Measurements from ENCODE around the gene KRT32.
"Not testable (repeated sequence)": the region's sequence is repeated elsewhere in the genome, so short reads cannot be mapped to it uniquely, and the experiment has no call there.

Gene KRT32

GRCh38 chr17:41424111-41424635 is 43.0 kb downstream of the KRT32 start, which contains the start of gene KRT37:
KRT37 (minus strand) TSS chr17:41424585; CDS start chr17:41424523, 62 bp downstream.
- TF ChIP-seq, protein P1, sequence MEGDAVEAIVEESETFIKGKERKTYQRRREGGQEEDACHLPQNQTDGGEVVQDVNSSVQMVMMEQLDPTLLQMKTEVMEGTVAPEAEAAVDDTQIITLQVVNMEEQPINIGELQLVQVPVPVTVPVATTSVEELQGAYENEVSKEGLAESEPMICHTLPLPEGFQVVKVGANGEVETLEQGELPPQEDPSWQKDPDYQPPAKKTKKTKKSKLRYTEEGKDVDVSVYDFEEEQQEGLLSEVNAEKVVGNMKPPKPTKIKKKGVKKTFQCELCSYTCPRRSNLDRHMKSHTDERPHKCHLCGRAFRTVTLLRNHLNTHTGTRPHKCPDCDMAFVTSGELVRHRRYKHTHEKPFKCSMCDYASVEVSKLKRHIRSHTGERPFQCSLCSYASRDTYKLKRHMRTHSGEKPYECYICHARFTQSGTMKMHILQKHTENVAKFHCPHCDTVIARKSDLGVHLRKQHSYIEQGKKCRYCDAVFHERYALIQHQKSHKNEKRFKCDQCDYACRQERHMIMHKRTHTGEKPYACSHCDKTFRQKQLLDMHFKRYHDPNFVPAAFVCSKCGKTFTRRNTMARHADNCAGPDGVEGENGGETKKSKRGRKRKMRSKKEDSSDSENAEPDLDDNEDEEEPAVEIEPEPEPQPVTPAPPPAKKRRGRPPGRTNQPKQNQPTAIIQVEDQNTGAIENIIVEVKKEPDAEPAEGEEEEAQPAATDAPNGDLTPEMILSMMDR (IDR thresholded peaks at IDR 0.05; ENCODE audit: insufficient read depth, low read length): no peak
- no peak for TF ChIP-seq REST (IDR thresholded peaks at IDR 0.05; ENCODE audit: insufficient replicate concordance, low read depth)
- TF ChIP-seq SPI1 (IDR thresholded peaks at IDR 0.05; ENCODE audit: borderline replicate concordance, low read depth): no peak
- no peak for TF ChIP-seq POLR2AphosphoS5 (IDR thresholded peaks at IDR 0.05; ENCODE audit: low read depth)
- TF ChIP-seq GABPA (IDR thresholded peaks at IDR 0.05; ENCODE audit: low read depth): no peak
- no peak within 1 kb of the TSS for H3K27ac ChIP-seq (replicated peaks)
- DNase-seq (ENCODE audit: low read depth in 1 of 2, low spot score in 1 of 2): no peak

DNA sequence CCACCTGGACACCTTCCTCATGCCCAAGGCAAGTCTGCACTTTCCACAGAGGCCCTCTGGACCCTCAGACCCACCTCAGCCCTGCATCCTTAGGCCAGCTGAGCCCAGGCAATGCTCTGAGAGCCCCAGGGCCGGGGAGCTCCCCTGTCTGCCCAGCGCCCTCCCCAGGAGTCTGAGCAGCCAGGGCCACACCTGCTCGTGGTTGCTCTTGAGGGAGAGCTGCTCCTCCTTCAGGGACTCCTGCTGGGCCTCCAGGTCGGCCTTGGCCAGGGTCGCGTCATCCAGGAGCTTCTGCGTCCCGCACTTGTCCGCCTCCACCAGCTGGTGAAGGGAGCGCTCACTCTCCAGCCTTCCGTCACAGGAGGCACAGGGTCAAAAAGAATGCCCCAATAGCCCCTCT is 44.6 kb downstream of the KRT32 start:
- H3K4me3 ChIP-seq (replicated peaks; ENCODE audit: insufficient read depth, low read length); H3K27ac ChIP-seq (replicated peaks); DNase-seq (ENCODE audit: low read depth in 1 of 2, low spot score in 1 of 2); H3K27me3 ChIP-seq (ENCODE audit: insufficient read depth, poor library complexity, severe bottlenecking): not testable (repeated sequence)

More at GRCh38 chr17:41424111-41424635, 43.0 kb downstream of the KRT32 start, which contains the start of gene KRT37:
- Histone ChIP-seq H3K4me3 (replicated peaks; ENCODE audit: insufficient read depth, low read length) (no peak within 1 kb of the TSS), H3K27me3 (ENCODE audit: insufficient read depth, poor library complexity, severe bottlenecking) (no peaks in the 10 kb centered on the region)

DNA sequence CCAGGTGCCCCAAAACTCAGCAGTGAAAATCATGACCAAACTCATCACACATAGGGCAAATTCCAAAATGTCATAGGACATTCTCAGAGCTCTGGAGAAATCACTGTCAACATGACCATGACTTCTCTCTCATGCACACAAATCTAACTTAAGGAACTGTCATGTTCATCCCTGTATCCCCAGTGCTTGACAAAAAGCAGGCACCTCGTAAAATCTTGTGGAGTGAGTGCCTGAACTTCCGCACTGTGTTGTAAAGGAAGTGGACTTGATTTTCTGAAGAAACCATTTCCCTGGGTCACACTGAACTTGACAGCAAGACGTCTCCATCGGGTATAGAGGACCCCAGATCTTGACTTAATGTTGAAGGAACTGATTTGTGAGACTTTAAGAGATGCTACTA is 45.6 kb downstream of the KRT32 start:
- no peak overlapping the region for H3K4me3 ChIP-seq (replicated peaks; ENCODE audit: insufficient read depth, low read length)
- H3K27me3 ChIP-seq (ENCODE audit: insufficient read depth, poor library complexity, severe bottlenecking): no peaks in the 10 kb centered on the region
- no peak overlapping the region for H3K27ac ChIP-seq (replicated peaks)
- DNase-seq (ENCODE audit: low read depth in 1 of 2, low spot score in 1 of 2): no peak
- TF ChIP-seq SPI1 (IDR thresholded peaks at IDR 0.05; ENCODE audit: borderline replicate concordance, low read depth) (no peak), REST (IDR thresholded peaks at IDR 0.05; ENCODE audit: insufficient replicate concordance, low read depth) (no peak), GABPA (IDR thresholded peaks at IDR 0.05; ENCODE audit: low read depth) (no peak), POLR2AphosphoS5 (IDR thresholded peaks at IDR 0.05; ENCODE audit: low read depth) (no peak)
- TF ChIP-seq, protein P1 (IDR thresholded peaks at IDR 0.05; ENCODE audit: insufficient read depth, low read length): no peak

DNA sequence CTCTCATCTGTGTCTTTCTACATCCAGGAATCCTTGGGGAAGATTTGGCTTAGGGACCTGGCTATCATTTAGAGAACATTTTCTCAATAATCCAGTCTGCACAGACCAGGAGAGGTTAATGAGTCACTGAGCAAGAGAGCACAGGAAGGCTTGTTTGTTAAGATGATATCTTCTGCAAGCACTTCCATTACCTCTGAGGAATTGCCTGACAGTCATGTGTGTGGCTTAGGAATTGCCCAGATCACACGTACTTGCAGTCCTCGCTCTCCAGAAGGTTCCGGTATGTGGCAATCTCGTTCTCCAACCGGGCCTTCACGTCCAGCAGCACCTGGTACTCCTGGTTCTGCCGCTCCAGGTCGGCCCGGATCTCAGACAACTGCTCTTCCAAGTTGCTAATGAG is 46.1 kb downstream of the KRT32 start:
- TF ChIP-seq POLR2AphosphoS5 (IDR thresholded peaks at IDR 0.05; ENCODE audit: low read depth) (no peak), SPI1 (IDR thresholded peaks at IDR 0.05; ENCODE audit: borderline replicate concordance, low read depth) (no peak), GABPA (IDR thresholded peaks at IDR 0.05; ENCODE audit: low read depth) (no peak)
- Histone ChIP-seq H3K27me3 (ENCODE audit: insufficient read depth, poor library complexity, severe bottlenecking) (no peaks in the 10 kb centered on the region), H3K4me3 (replicated peaks; ENCODE audit: insufficient read depth, low read length) (no peak overlapping the region), H3K27ac (replicated peaks) (no peak overlapping the region)
- no peak for DNase-seq (ENCODE audit: low read depth in 1 of 2, low spot score in 1 of 2)

DNA sequence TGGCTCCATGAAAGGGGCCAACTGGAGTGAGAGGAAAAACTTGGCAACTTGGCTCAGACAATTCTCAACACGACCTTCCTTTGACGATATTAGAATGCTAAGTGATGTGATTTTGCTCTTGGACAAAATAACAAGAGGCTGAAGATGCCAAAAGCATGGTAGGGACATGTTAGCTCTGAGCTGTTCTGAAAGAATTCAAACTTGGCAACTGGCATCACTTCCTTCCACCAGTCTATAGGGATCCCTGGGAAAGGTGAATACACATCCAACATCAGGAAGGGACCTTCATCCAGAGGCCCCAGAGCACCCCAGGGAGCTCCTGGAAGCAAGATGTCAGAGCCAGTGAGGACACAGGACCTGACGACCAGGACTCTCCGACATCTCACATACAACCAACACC is 47.1 kb downstream of the KRT32 start:
- H3K27ac ChIP-seq (replicated peaks): no peak overlapping the region
- DNase-seq (ENCODE audit: low read depth in 1 of 2, low spot score in 1 of 2): no peak
- H3K4me3 ChIP-seq (replicated peaks; ENCODE audit: insufficient read depth, low read length): no peak overlapping the region
- TF ChIP-seq SPI1 (IDR thresholded peaks at IDR 0.05; ENCODE audit: borderline replicate concordance, low read depth) (no peak), POLR2AphosphoS5 (IDR thresholded peaks at IDR 0.05; ENCODE audit: low read depth) (no peak), GABPA (IDR thresholded peaks at IDR 0.05; ENCODE audit: low read depth) (no peak), REST (IDR thresholded peaks at IDR 0.05; ENCODE audit: insufficient replicate concordance, low read depth) (no peak)
- TF ChIP-seq, protein P1 (IDR thresholded peaks at IDR 0.05; ENCODE audit: insufficient read depth, low read length): no peak
- H3K27me3 ChIP-seq (ENCODE audit: insufficient read depth, poor library complexity, severe bottlenecking): no peaks in the 10 kb centered on the region
